Erythroblast (primary cell): ENCODE measurements around the gene PTPN9.

Experiments used
- GATA1 ChIP-seq: IDR thresholded peaks from 2 replicates; pipeline ENCODE4 v1.6.1; 2011; ENCODE audit warnings: low read depth, mild to moderate bottlenecking, control low read depth, low read length, moderate library complexity
- POLR2A ChIP-seq: IDR thresholded peaks from 2 replicates; pipeline ENCODE4 v1.6.1; 2011; ENCODE audit warnings: mild to moderate bottlenecking, low read length

DNA sequence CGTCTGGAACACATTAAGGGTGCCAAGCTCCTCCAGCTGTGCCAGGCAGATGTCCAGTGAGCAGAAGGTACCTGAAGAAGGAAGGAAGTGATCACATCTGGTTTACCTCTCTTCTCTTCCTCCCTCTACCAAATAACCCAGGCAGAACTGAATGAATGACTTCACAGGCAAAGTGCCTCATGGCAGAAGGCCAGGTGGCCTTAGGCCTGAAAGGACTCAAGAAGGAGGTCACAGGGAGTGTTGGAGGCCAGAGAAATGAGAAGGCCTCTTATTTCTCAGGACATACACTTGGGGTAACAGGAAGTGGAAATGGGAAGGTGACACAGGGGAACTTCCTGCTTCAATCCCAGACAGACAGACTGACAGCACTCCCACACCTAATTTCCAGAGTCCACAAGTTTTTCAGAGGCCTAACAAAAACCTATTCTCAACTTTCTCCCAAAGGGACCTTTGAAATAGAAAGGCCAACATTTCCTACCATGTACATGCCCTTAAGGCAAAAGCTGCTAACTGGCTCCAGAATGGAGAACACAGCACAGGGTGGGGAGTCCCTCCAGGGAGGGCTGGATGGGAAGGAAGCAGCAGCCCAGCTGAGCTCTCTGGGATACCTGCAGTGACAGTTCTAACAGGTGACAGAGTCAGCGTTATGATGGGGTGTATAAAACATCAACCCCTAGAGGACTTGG, 110.1 kb downstream of the PTPN9 start:
- no peak for TF ChIP-seq POLR2A
- TF ChIP-seq GATA1: no peak
